Omental fat pad (tissue), 4 donors: ENCODE data around the gene MYPN. TPM values are rescaled to one million over a fixed set of nuclear protein-coding genes. Genes with fewer than 3 reads are reported as not detected.

ENCODE experiments used
- ATAC-seq: fragments of 150-250 bp; one replicate; pipeline ENCODE4 v1.9.1; 2016; ENCODE audit warnings: mild to moderate bottlenecking, moderate library complexity; ENCODE audit not compliant: low FRiP score
- DNase-seq: peaks from one replicate; pipeline ENCODE4 v3.0.0-alpha.2; 2019; ENCODE audit warnings: low spot score
- CTCF ChIP-seq, 3 donors: fragments of 450-650 bp; IDR thresholded peaks; one replicate each; pipeline ENCODE4 v1.5.1; 2016 to 2017; ENCODE audit warnings: antibody characterized with exemption in 3 of 3, mild to moderate bottlenecking in 3 of 3, moderate library complexity in 2 of 3
- total RNA-seq, 4 donors: library from RNA; depleted of rRNA; stranded (reverse); fragments of >200 nt; gene quantifications; one replicate each; pipeline ENCODE4 v1.1.0, GENCODE V29; 2016

Gene MYPN
- total RNA-seq, 4 donors from 2014 or later = not detected

- no peak for DNase-seq
- TF ChIP-seq CTCF (IDR thresholded peaks at IDR 0.05) = no peak
- ATAC-seq = no peak
Observed at GRCh38 chr10:68103901-68104300, 5.4 kb upstream of the MYPN start.

- no peak for ATAC-seq
- TF ChIP-seq CTCF (IDR thresholded peaks at IDR 0.05) = no peak
- no peak for DNase-seq
Observed at GRCh38 chr10:68105820-68106219, 3.5 kb upstream of the MYPN start.

- TF ChIP-seq CTCF (IDR thresholded peaks at IDR 0.05) = no peak
- ATAC-seq = no peak
- no peak for DNase-seq
Observed at GRCh38 chr10:68106656-68107055, 2.6 kb upstream of the MYPN start.

GRCh38 chr10:68107651-68108050 is 1.6 kb upstream of the MYPN start:
- DNase-seq (no peak), ATAC-seq (no peak)
- TF ChIP-seq CTCF (IDR thresholded peaks at IDR 0.05) = no peak

- no peak for TF ChIP-seq CTCF (IDR thresholded peaks at IDR 0.05)
- ATAC-seq (no peak), DNase-seq (no peak)
Observed at GRCh38 chr10:68108051-68108450, 1.2 kb upstream of the MYPN start.

- DNase-seq (no peak), ATAC-seq (no peak)
- no peak for TF ChIP-seq CTCF (IDR thresholded peaks at IDR 0.05)
Observed at GRCh38 chr10:68108653-68109052, 635 bp upstream of the MYPN start.

- DNase-seq (no peak), ATAC-seq (no peak)
- no peak for TF ChIP-seq CTCF (IDR thresholded peaks at IDR 0.05)
Observed at GRCh38 chr10:68110027-68110426, 739 bp downstream of the MYPN start.
